GM21447 (cell line): ENCODE results near the gene BDKRB2.

Experiments
- ATAC-seq: cut with Tn5 transposase; IDR thresholded peaks from one replicate; pipeline ENCODE4 v1.9.1; 2021; ENCODE audit not compliant: unreplicated experiment

BDKRB2 gene

DNA sequence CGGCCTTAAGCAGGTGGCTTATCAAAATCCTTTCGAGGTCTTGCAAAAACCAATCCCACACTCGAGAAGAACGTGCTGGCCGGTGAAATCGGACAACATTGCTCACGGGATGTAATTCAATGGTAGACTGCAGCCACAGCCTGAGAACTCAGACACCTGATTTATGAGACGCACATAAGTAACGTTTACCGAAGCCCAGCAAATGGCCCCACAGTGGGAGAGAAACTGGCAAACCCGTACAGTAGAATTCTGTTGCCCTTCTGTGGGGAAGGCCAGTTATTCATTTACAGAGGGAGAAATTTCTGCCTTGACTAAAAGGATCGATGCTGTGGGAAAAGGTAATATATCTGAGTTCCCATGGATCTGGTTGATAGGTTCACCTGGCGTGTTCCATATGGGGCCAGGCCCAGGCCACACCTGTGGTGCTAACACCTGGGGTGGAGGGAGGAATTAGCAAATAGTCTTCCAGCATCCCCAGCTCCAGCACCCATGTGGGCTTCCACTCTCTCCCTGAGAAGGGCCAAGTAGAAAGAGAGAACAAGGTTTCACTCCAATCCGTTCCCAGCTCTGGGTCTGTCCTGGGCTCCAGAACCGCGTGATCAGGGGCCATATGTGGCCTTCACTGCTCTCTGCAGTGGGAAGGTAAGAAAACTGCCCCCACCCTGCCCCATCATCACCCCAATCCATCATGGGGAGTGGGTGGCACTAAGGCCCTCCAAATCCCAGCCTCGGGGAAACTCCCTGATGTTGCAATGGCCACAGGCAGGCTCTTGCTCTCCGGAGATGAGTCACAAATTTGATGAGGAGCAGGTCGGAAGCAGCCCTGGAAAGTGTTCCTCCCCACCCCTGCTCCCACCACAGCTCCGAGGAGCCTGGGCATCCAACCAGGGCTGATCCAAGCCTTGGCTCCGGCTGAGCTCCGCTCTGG, 64.1 kb downstream of the BDKRB2 start:
- no peak for ATAC-seq

DNA sequence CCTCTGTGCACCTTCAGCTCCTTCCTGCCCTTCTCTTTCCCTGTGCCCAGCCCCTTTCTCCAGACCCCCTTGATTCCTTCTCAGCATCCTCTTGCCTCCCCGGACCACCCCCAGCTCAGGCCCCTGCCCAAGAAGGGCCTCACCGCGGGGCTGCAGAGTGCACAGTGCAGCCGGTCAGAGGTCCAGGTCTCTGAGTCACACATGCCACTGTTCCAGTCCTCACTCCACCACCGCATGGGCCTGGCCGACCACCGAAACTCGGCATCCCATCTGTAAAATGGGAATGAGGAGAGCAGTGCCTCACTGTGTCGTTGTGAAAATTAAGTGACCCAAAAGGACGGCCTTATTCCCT, 64.7 kb downstream of the BDKRB2 start:
- ATAC-seq, result no peak

DNA sequence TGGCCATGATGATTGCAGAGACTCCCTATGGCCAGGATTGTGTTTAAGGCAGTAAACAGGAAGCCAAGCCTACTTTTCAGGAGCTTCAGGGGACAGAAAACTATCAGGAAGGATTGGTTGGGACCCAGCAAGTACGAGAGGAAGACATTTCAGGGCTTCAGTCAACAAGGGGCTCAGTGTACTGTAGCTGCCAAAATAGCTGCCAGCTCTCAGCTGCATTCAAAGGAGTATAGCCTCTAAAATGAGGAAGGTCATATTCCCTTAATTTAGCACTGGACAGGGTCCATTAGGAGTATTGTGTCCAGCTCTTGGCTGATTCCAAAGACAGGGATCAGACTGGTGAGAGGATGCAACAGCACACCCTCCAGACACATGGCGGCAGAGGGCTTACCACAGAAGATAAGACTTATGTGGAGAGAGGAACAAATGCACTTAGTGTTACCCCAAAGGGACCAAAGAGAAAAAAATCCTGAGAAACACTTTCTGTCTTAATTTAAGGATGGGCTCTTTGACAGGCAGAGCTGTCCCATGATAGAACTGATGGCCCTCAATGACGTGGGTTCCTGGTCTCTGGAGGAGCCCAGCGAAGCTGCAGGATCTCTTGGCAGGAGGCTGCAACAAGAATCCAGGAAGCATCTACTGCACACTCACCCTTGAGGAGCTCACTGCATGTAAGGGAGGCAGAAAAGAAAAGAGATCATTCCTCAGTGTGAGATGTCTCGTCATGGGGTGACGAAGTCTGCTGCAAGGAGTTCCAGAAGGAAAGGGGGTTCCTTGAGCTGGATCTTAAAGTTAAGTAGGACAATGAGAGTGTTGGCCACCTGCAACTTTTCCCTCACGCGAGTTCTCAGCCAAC, 66.2 kb downstream of the BDKRB2 start:
- ATAC-seq, result no peak

DNA sequence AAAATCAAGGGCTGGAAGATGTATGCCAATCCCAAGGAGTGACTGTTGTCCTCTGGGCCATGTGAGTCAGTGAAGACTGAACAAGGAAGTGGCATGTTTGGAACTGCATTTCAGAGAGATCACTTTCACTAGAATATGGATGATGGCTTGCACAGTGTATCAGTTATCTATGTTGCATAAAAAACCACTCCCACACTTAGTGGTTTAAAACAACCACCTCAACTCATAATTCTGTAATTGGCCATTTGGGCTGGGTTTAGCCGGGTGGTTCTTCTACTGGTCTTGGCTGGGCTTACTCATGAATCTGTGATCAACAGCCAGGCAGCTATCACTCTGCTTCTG, 66.8 kb downstream of the BDKRB2 start:
- ATAC-seq, result no peak

DNA sequence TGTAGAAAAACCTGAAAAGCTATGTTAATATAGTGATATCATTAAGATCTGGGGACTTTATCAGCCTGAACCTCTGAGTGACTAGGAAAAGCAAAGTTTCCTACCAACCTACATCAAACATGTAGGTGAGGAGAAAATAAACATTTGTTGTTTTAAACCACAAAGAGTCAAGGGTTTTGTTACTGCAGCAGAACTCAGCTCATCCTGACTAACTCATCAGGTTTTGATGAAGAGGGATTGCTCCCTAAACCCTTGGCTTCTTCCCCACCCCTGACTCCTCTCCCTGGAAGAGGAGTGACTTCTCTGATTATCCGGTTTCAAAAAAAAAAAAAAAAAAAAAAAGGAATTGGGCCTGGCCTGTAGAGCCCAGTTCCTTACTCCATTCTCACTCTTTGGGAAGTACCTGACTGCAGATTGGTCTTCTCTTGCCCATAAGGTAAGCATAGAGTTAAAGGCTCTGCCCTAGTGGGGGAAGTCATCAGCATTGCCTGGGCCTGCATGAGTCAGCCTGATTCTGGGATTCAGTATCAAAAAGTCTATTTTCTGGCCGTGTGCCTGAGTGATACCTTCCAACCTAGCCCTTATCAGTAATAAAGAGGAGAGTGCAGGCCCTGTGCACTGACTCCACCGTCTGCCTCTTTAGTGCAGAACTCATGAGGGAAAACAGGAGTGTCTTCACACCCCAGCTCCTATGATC, 68.3 kb downstream of the BDKRB2 start:
- no peak for ATAC-seq

DNA sequence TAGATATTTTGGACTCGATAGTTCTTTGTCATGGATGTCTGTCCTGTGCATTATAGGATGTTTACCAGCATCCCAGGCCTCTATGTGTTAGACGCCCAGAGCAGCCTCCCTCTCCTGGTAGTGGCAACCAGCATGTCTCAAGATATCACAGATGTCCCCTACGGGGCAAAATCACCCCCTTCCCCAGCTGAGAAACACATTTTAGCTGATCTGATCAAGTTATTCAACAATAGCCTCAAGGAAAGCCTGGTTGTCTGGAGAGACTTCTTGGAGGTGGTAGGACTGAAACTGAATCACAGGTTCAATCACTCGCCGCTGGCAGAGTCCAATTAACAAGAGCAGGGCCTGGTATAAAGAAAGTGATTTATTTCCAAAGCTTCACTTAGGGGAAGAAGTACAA, 69.0 kb downstream of the BDKRB2 start:
- ATAC-seq, result no peak

DNA sequence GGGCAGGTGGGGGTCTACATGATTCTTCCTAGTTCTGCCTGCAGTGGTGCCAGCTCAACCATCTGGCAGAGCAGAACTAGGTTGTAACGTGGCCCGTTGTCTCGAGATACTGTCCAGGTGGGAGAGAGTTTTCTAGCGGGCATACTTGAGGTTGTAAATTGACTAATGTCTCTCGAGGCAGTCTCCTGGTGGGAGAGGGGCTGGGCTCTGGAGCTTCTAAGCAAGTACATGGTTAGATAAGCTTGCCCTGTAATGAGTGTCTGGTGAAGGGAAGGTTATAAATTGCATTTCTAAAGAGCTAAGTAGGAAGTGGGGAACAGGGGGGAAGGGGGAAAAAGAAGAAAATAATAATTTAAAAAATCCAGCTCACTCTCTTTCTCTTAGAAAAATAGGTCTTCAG, 69.5 kb downstream of the BDKRB2 start:
- no peak for ATAC-seq

DNA sequence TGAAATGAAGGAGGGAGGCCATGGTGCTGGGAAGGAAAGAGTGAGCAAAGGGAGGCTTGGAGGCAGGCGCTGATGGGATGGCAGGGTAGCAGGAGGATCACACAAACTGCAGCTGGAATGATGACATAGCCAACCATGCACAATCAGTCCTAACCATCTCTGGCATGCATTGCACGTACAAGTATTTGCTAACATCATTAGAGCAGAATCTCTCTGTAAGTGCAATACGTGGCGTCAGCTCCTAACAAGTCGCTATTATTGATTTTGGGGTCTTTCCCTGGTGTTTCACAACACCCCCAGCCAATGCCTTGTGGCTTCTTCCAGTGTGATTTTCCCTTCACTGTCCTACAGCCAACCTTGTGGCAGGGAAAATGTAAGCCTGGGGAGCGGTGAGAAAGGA, 69.9 kb downstream of the BDKRB2 start:
- no peak for ATAC-seq

DNA sequence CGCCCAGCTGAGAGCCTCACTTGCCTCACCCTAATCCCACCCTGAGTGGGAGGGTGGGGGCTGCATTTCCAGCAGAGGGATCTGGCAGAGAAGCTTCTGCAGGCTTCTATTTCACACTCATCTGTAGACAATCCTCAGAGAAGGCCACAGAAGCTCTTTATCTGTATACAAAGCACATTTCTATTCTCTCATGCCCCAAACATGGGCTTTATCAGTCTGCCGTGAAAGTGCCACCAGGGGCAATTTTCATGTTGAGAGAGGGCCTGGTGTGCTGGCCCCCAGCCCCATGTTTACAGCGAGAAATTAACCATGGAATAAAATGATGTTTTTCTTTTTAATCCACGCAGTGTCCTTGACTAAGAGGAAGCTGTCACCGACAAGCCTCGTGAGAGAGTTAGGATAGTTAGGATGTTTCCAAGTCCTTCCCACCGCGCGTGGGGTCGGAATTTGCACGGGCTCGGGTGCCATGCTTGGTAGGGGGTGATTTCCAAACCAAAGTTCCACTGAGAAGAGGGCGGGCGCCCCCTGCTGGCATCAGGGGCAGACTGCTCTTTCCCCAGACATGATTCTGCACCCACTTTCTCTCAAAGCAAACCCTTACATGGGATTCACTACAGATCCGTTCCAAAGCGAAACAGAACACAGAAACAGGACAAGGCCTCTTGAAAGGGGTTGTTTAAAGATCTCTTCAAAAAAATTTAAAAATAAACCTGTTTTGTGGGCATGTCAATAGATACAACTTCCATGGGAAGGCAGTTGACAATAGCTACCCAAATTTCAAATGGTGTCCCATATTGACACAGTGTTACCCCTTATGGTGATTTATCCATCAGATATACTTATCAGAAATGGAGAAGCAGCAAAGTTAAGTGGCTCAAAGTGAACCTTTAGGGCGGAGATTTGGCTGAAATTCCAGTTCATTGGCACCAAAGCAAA, 70.8 kb downstream of the BDKRB2 start:
- no peak for ATAC-seq

DNA sequence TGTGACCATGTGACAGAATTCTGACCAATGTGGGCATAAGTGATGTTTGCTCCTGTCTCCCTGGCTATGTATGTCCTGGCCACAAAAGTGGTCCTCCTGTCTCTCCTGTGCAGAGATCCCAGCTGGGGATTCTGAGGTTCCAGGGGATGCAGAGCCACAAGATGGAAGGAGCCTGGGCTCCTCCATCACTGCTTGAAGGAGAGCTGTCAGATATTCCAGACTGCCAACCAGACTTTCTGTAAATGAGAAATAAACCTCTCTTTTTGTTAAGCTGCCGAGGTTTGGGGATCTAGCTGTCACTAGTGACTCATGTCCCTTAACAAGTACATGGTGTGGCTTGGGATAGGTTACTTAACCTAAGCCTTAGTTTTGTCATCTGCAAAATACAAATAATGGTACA, 73.3 kb downstream of the BDKRB2 start:
- ATAC-seq, result no peak

DNA sequence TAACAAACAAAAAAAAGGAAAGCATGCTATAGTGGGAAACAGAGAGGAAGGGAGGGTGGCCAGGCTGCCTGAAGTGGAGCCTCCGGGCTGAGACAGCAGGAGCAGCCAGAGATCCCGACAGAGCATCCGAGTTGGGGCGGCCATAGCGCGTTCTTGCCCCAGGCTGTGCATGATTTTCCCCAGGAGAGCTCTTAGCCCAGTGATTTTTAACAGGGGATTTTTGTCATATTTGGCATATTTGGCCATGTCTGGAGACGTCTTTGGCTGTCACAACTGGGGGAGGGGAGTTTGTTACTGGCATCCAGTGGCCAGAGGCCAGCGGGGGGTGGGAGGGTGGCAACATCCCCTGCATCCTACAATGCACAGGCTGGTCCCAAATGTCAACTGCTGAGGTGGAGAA, 74.9 kb downstream of the BDKRB2 start:
- ATAC-seq, result no peak

DNA sequence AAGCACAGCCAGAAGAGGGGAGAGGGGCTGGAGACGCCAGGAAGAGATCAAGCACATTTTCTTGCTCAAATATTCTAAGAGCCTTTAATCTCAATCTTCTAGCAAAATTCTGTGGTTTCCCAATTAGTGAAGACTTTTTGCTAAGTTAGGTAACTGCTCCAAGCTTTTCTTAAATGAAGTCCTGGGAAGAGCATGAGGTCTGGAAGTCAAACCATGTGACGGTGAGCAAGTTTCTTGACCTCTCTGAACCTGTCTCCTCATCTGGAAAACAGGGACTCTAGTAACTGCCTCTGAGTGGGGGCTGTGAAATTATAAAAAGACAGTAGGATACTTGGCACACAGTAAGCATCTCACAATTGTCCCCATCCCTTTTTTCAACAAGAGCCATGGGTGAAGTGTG, 75.5 kb downstream of the BDKRB2 start:
- ATAC-seq, result no peak

DNA sequence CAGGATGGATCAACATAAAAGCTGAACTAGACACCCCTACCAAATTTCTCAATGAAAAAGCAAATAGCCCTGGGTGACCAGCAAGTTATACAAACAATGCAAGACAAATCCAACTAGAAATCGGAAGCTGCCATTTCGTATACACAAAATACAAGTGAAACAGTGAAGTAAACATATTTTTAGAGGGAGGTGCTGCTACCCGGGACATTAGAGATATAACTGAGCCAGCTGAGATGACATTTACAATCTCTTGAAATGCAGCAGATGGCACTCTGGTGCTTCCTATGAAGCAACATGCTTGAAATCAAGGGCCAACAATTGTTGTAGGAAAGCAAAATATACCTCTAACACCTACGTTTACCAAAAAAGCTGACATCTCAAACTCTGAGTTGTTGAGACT, 76.8 kb downstream of the BDKRB2 start:
- no peak for ATAC-seq

DNA sequence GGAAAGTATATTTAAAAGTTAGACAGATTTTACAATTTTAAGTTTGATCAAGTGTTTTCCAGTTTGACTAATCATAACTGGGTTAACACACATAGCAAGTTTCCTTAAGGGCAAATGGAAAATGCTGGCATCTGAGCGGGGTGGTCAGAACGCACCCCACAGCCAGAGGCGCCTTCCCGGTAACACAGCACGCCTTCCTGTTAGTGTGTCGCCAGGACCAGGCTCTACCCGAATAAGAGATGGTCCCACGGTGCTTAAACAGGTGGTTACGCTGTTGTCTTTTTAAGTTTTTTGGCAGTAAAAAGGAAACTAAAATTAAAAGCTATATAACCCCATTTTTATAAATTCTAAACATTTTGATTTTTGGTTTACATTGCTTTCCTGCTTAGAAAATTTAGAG, 79.4 kb downstream of the BDKRB2 start:
- no peak for ATAC-seq

DNA sequence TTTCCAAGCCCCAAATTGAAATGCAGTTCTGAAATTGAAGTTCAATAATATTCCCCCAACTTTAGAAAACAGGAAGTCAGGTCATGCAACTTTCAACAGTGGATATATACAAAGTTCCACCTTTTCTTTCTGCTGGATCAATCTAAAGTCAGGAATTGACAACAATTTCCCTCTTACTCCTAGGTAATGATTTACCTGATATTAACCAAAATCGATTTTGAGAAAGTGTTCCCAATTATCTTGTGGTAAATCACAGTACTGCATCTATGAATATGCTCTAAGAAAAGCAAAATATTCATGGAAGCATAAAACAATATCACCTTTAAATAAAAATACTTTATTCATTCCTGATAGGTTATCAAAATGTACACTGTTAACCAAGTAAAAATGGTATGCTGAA, 79.8 kb downstream of the BDKRB2 start:
- ATAC-seq, result no peak

DNA sequence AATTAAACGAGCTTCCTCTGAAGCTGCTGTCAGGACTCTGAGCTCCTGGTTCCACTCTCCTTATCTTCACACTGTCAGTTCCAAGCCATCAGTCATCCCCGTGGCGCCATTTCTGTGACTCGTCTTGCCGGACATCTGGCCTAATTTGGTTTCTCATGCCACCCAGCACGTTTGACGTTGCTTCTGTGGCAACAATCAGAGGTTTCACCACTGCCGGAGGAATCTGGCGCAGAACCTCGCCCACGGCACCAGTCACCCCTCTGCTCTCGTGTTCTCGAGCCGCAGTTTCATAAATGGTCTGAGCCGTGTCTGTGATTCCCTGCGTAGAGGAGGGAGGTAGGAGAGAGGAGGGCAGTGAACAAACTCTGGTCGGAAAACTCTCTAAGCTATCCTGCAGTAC, 81.0 kb downstream of the BDKRB2 start:
- no peak for ATAC-seq

DNA sequence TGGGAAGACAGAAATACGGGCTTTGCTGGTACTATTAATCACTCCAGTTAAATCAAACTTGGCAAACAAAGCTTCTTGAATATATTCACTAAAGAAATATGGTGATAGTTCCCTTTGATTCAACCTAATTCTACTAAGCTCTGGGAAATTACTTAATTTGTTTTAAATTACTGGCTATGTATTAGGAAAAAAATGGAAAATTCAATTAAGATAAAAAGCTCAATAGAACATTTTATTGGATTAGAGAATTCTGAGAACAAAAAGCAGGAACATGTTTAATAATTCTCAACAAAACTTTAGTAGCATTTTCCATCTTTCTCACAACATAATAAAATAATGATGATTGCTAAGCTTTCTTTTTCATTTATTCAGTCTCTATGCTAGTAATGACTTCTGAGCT, 81.6 kb downstream of the BDKRB2 start:
- ATAC-seq, result no peak

DNA sequence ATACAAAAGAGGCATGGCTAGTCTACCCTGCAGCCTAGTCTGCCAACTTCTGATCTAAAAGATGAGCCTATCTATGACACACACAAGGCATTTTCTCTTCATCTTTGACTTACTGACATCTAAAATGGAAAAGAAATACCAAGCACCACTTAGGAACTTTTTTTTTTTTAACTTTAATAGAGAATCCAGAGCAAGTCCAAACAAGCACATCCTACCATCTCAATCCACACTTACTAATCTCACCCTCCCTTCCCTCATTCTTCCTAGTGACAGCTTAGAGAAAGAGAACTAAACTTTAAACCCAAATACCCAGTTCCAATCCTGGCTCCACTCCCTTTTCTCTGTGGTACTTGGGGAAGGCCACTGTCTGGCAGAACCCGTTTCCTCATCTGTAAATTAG, 83.2 kb downstream of the BDKRB2 start:
- no peak for ATAC-seq
